HG03558 (cell line): ENCODE results near the gene ABL2.

Source experiments
- ATAC-seq: cut with Tn5 transposase; IDR thresholded peaks from one replicate; pipeline ENCODE4 v1.9.1; 2021; ENCODE audit warnings: moderate number of reproducible peaks; ENCODE audit not compliant: unreplicated experiment; ENCODE audit errors: extremely low read depth

ABL2 gene

GRCh38 chr1:179061360-179062282 lies 167.9 kb downstream of the ABL2 start:
- ATAC-seq = no peak

GRCh38 chr1:179058487-179059483 lies 170.7 kb downstream of the ABL2 start:
- ATAC-seq = no peak

- ATAC-seq = no peak
Observed at GRCh38 chr1:179055937-179056336, 173.5 kb downstream of the ABL2 start.

GRCh38 chr1:179053486-179053885 lies 176.0 kb downstream of the ABL2 start:
- ATAC-seq = no peak

GRCh38 chr1:179052776-179053175 lies 176.7 kb downstream of the ABL2 start:
- ATAC-seq = no peak
